ENCODE results near the gene ISM2. TPM values are rescaled to one million over a fixed set of nuclear protein-coding genes. Genes with fewer than 3 reads are reported as not detected.

The ISM2 gene
- total RNA-seq, 1 donor from 2014 or later = not detected

DNA sequence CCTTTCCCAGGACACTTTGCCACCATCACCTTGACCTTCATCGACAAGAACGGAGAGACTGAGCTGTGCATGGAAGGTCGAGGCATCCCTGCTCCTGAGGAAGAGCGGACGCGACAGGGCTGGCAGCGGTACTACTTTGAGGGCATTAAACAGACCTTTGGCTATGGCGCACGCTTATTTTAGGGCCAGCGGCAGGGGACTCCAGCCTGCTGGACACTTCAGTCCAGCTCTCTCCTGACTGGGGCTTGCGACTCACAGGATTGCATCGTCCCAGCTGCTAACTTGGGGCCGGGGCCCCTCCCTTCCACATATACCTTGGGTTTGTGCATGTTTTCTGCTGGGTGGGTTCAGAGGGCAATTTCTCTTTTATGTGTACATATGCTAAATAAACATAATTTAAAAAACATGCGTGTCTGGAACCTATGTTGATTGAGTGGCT lies 29.5 kb downstream of the ISM2 start:
- Mint-ChIP-seq H3K27ac (peak overlapping the region; percentile 52), H3K9me3 (ENCODE audit: low read depth) (no peaks in the 10 kb centered on the region), H3K27me3 (no peaks in the 10 kb centered on the region), H3K4me1 (ENCODE audit: low read depth) (peaks cover 5% of the 10 kb centered on the region), H3K4me3 (ENCODE audit: low read depth) (no peak overlapping the region), H3K36me3 (ENCODE audit: insufficient read depth) (peaks cover 15% of the 10 kb centered on the region)
- no peak for DNase-seq (ENCODE audit: low spot score, unreplicated experiment)
- TF ChIP-seq, protein P1, sequence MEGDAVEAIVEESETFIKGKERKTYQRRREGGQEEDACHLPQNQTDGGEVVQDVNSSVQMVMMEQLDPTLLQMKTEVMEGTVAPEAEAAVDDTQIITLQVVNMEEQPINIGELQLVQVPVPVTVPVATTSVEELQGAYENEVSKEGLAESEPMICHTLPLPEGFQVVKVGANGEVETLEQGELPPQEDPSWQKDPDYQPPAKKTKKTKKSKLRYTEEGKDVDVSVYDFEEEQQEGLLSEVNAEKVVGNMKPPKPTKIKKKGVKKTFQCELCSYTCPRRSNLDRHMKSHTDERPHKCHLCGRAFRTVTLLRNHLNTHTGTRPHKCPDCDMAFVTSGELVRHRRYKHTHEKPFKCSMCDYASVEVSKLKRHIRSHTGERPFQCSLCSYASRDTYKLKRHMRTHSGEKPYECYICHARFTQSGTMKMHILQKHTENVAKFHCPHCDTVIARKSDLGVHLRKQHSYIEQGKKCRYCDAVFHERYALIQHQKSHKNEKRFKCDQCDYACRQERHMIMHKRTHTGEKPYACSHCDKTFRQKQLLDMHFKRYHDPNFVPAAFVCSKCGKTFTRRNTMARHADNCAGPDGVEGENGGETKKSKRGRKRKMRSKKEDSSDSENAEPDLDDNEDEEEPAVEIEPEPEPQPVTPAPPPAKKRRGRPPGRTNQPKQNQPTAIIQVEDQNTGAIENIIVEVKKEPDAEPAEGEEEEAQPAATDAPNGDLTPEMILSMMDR (IDR thresholded peaks at IDR 0.05; ENCODE audit: unreplicated experiment) = no peak

DNA sequence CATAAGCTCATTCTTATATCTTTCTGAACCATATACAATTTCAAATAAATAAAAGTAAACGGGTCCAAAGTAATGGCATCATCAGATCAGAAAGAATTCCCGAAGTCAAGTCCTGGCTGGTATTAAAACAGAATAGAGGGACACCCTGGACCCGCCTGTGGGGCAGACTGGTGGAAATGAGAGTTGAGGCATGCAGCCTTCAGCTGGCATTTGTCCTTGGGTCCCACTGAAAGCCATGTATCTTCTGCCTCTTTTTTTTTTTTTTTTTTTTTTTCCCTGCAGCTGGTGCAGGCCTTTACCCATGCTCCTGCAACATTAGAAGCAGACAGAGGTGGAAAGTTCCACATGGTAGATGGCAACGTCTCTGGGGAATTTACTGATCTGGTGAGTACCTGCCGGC lies 30.8 kb downstream of the ISM2 start:
- Mint-ChIP-seq H3K9me3 (ENCODE audit: low read depth) (no peaks in the 10 kb centered on the region), H3K4me3 (ENCODE audit: low read depth) (no peak overlapping the region), H3K4me1 (ENCODE audit: low read depth) (peaks cover 5% of the 10 kb centered on the region), H3K36me3 (ENCODE audit: insufficient read depth) (peaks cover 19% of the 10 kb centered on the region), H3K27ac (no peak overlapping the region), H3K27me3 (no peaks in the 10 kb centered on the region)
- no peak for DNase-seq (ENCODE audit: low spot score, unreplicated experiment)
- TF ChIP-seq, protein P1 (IDR thresholded peaks at IDR 0.05; ENCODE audit: unreplicated experiment) = no peak

DNA sequence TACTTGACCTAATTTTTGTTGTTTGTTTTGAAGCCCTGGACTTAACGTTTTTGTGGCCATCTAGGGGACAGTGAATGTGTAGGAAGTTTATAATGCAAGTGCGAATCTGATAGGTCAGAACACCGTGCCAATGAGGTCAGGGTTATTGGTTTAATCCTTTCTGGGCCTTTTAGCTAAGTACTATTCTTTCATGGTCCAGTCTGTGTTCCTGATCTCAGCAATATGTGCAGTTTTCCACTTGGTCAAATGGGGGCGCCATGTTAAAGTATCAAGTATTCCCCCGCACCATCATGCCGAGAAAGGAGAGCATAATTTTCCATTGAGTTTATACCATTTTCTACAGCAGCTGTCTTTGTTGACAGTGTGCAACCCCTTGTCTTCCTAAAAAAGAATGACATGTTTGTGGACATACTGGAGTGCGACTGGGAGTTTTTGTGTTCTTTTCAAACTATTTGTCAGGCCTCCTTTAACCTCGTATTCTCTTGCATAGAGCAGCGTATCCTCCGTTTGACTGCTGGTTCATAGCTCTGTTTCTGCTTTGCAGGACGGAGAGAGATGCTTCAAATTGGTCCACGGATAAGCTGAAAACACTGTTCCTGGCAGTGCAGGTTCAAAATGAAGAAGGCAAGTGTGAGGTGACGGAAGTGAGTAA lies 39.4 kb downstream of the ISM2 start:
- DNase-seq (ENCODE audit: low spot score, unreplicated experiment) = no peak
- Mint-ChIP-seq H3K4me1 (ENCODE audit: low read depth) (peaks cover 25% of the 10 kb centered on the region), H3K36me3 (ENCODE audit: insufficient read depth) (peaks cover 23% of the 10 kb centered on the region), H3K27ac (peak overlapping the region; percentile 100), H3K9me3 (ENCODE audit: low read depth) (no peaks in the 10 kb centered on the region), H3K4me3 (ENCODE audit: low read depth) (peak overlapping the region; percentile 100), H3K27me3 (no peaks in the 10 kb centered on the region)
- TF ChIP-seq, protein P1 (IDR thresholded peaks at IDR 0.05; ENCODE audit: unreplicated experiment) = peak; percentile 62

DNA sequence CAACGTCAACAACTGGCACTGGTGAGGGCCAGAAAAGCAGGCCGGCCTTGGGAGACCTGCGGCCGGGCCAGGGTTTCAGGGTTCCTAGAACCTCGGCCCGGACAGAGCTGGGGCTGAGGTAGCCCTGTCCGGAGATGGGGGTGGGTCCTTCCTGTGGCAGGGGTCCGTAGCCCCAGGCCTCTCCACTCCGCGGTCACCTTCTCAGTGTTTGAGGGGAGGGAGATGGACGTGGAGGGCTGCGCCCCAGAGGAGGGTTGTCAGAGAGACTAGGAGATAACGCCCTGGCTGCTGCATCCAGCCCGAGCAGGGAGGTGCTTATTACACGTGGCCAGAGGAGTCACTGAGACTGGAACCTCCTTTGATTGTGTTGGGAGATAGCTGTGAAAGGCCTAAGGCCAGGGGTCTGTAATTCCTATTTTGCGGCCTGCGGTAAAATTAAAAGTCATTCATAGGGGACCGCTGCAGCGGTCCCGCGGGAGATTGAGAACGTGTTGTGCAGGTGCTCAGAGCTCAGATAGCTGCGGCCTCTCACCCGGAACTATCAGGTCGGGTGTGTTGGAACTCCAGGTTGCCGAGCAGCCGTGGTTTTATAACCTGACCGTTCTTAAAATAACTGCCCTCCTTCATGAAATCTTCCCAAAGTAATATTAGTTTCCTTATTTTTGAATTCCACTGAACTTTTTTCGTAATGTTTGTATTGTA lies 40.2 kb downstream of the ISM2 start:
- H3K27me3 Mint-ChIP-seq = no peaks in the 10 kb centered on the region
- peaks cover 25% of the 10 kb centered on the region for H3K4me1 Mint-ChIP-seq (ENCODE audit: low read depth)
- H3K27ac Mint-ChIP-seq = peak overlapping the region; percentile 100
- TF ChIP-seq, protein P1 (IDR thresholded peaks at IDR 0.05; ENCODE audit: unreplicated experiment) = no peak
- H3K36me3 Mint-ChIP-seq (ENCODE audit: insufficient read depth) = peaks cover 19% of the 10 kb centered on the region
- H3K9me3 Mint-ChIP-seq (ENCODE audit: low read depth) = no peaks in the 10 kb centered on the region
- H3K4me3 Mint-ChIP-seq (ENCODE audit: low read depth) = peak overlapping the region; percentile 100
- no peak for DNase-seq (ENCODE audit: low spot score, unreplicated experiment)

DNA sequence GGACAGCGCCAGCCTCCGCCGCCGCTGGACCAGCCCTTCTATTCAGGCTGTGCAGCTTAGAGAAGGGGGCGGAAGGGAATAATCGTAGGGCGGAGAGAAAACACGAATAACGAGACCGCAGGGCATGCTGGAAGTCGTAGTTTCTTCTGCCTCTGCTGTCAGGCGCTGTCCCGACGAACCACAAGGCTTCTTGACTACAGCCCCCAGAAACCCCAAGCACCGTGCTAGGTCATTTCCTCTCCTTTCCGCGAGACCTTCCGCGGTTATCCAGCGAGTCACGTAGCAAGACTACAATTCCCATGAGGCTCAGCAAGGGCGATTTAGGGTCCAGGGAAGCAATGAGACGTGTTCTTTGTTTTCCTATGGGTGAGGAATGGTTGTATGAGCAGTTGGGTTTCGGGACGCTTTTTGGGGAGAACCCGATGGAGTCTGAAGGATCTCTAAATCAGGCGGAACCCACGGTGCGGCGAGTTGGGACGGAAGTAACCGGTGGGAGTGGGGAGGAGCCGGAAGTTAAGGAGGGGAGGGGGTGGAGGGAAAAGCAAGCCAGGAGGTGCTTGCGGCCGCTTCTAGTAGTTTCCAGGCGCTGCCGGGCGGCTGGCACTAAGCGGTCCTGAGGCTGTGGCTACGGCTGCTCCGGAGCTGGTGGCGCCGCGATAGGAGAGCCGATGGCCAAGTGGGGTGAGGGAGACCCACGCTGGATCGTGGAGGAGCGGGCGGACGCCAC lies 40.9 kb downstream of the ISM2 start, which contains the start of the genes AHSA1 and VIPAS39:
TSS of gene AHSA1 (plus strand) at position 572 of the 727 bp plus-strand sequence. CDS start at position 669, 97 bp downstream.
TSS of gene VIPAS39 (minus strand) at position 80 of the 727 bp plus-strand sequence. CDS start 3,499 bp downstream, outside the sequence.
- Mint-ChIP-seq H3K36me3 (ENCODE audit: insufficient read depth) (peaks cover 22% of the 10 kb centered on the region), H3K27me3 (no peaks in the 10 kb centered on the region), H3K27ac (peak within 1 kb of the TSS; percentile 100), H3K9me3 (ENCODE audit: low read depth) (no peaks in the 10 kb centered on the region), H3K4me1 (ENCODE audit: low read depth) (peaks cover 25% of the 10 kb centered on the region), H3K4me3 (ENCODE audit: low read depth) (peak within 1 kb of the TSS; percentile 100)
- DNase-seq (ENCODE audit: low spot score, unreplicated experiment) = peak; percentile 77
- TF ChIP-seq, protein P1 (IDR thresholded peaks at IDR 0.05; ENCODE audit: unreplicated experiment) = no peak
